Subcutaneous adipose tissue (tissue), 4 donors: ENCODE results near the gene OPA3. TPM values are rescaled to one million over a fixed set of nuclear protein-coding genes. Genes with fewer than 3 reads are reported as not detected.

Experiments
- total RNA-seq, 4 donors: library from RNA; depleted of rRNA; stranded (reverse); fragments of >200 nt; gene quantifications; one replicate each; pipeline ENCODE4 v1.1.0, GENCODE V29; 2016
- TF ChIP-seq, protein P1 (sequence below): fragments of 450-650 bp; IDR thresholded peaks from one replicate; pipeline ENCODE4 v1.5.1; 2016; ENCODE audit warnings: low read depth, mild to moderate bottlenecking, control low read depth, antibody characterized with exemption, moderate library complexity

Gene OPA3
- total RNA-seq, 4 donors from 2014 or later, result 2.7 to 11.6 (median 6.4) TPM

DNA sequence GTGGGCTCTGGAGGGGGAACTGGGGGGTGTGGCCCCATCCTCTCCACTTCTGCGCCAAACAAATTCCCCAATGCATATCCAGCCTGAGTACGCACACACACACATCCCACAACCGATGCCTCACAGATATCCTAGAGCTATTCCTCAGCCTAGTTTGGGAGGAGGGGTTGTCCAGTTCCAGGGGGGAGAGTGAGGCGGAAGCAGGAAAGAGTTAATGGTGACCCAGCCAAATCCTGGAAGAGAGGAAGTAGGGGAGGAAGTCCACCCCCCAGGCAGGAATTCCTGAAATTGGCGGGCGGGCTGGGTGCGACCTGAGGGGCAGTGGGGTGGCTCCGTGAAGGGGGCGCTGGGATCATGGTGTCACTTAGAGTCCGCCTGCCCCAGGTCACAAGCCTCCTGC, 16.5 kb upstream of the OPA3 start:
- TF ChIP-seq, protein P1, sequence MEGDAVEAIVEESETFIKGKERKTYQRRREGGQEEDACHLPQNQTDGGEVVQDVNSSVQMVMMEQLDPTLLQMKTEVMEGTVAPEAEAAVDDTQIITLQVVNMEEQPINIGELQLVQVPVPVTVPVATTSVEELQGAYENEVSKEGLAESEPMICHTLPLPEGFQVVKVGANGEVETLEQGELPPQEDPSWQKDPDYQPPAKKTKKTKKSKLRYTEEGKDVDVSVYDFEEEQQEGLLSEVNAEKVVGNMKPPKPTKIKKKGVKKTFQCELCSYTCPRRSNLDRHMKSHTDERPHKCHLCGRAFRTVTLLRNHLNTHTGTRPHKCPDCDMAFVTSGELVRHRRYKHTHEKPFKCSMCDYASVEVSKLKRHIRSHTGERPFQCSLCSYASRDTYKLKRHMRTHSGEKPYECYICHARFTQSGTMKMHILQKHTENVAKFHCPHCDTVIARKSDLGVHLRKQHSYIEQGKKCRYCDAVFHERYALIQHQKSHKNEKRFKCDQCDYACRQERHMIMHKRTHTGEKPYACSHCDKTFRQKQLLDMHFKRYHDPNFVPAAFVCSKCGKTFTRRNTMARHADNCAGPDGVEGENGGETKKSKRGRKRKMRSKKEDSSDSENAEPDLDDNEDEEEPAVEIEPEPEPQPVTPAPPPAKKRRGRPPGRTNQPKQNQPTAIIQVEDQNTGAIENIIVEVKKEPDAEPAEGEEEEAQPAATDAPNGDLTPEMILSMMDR, result no peak

DNA sequence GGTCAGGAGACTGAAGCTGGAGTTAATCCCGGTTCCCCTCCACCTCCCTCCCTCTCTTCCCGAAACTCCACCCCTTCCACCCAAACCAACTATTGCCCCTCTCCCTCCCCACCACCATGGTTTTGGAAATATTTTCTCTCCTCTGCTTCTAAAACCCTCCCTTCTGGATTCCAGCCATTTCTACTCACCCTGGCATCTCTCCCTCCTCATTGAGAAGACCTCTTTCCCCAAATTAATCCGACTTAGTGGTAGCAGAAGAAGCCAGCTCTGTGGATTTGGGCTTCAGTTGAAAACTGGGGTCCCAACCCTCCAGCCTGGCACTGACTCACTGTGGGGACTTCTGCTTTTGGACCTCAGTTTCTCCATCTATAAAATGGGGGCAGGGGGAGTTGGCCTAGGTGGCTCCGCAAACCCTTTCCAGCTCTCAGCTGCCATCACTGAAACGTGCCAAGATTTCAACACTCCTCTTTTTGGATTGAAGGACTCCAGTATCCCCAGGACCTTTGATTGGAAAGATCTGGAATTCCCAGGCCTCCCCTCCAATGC, 15.8 kb upstream of the OPA3 start:
- TF ChIP-seq, protein P1, result no peak

DNA sequence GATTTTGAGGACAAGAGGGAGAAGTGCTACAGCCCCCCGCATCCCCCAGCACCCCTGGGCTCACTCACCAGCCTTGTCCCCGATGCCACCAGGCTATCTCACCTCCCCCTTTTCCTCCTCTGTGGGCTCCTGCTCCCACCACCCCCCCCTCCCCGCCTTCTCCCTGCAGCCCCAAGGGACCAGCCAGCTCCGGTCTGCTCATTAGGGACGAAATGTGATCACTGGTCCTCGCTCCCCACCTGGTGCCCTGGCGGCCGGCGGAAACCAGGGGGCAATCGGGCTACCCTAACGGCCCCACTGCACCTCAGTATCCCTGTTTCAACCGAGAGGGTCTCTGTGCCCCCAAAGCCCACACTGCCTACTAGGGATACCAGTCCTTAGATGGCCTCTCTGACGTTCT, 14.7 kb upstream of the OPA3 start:
- TF ChIP-seq, protein P1, result no peak

DNA sequence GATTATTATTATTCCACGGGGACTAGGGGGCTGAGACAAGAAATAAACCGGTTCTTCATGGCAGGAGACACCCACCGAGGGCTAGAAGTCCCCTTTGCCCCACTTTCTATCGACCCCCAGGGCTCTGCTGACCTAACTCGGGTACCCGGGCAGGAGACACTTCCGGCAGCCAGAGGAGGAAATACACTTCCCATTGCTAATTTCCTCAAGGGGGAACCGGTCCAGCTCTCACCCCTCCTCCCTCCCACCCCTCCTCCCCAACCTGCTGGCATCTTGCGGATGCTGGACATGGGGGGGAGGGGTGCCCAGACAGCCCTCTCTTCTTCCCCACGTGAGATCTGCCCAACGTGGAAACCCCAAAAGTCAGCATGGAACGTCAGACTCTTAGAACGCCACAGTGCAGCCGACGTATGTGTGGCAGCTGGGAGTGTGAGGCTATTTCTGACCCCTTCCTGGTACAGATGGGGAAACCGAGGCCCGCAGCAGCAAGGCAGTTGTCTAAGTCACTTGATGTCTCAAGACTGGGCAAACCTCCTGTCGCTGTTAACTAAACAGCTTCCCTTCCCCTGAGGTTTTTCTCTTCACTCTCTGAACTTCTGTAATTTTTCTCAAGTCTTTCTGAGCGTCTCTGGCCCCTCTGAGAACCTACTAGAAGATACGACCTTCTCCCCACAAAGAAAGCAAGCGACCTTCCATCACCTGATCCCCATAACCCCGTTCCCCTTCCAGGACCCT, 13.8 kb upstream of the OPA3 start:
- TF ChIP-seq, protein P1, result no peak

DNA sequence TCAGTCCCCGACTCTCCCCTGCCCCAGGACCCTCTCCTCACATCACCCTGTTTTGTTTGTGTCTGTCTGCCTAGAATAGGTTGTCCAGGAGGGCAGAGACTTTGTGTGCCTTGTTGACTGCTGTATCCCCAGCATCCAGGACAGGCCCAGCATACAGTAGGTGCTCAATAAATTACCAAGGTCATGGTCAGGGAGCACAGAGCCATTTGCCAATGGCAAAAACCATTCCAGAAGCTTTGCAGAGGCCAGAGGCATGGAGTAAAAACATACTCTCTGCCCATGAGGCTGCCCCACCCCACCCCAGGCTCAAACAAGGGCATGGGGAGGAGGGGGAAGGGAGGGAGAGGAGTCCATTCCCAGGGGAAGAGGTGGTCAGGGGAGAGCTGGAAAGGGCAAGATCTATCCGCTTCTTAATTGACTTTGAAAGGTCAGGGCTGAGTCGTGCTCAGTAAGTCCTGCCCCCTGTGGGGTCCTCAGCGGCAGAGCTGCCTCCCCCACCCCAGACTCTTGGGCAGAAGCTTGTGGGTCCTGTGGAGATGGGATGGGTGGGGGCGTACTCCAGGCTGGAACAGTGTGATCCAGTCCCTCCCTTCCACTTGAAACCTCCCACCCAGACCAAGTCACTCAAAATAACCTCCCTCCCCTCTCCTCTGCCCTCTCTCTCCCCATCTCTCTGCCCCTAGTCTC, 13.0 kb upstream of the OPA3 start:
- TF ChIP-seq, protein P1, result no peak

DNA sequence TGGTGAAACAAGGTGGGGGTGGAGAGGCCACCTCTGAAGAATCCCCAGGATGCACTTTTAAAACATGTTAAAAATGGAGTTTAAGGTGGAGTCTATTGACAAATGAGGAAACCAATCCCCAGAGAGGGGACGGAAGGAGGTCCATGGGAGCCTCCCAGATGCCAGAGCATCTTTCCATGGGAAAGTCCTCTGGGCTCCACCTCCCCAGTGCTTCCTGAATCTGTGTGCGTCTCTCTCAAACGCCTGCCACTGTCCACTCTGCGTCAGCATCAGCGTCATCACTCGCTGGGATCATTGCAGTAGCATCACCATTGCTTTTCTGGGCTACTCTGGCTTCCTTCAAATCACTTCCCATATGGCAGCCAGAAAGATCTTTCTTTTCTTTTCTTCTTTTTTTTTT, 11.2 kb upstream of the OPA3 start:
- TF ChIP-seq, protein P1, result no peak

DNA sequence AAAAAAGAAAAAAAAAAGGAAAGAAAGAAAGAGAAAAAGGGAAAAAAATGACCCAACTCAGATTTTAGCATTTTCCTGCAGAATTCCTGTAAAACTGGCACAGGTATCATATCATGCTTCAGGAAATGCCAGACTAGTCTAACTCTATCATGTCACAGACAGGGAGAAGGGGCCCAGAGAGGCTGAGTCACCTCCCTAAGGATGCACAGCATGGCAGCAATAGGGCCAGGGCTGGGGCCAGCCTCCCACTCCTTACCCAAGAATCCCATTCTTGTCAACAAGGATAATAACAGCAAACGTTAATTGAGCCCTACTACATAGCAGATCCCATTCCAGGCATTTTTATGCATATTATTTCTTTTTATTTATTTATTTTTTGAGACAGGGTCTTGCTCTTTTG, 8.9 kb upstream of the OPA3 start:
- TF ChIP-seq, protein P1, result no peak
